ENCODE results near the gene CNBD2. TPM values are rescaled to one million over a fixed set of nuclear protein-coding genes. Genes with fewer than 3 reads are reported as not detected.

Gene CNBD2
- polyA plus RNA-seq (2012; ENCODE audit: insufficient read depth, insufficient read length, low read depth), result 0.31 TPM

- no peak for TF ChIP-seq CTCF (IDR thresholded peaks at IDR 0.05; ENCODE audit: low read depth, low read length)
- no peak for DNase-seq
- no peaks in the 10 kb centered on the region for H3K4me1 ChIP-seq
- H3K9me3 ChIP-seq, result no peaks in the 10 kb centered on the region
- no peaks in the 10 kb centered on the region for H3K36me3 ChIP-seq
- no peak within 1 kb of the TSS for H3K4me3 ChIP-seq (ENCODE audit: low read depth, low read length)
- H3K27me3 ChIP-seq, result no peaks in the 10 kb centered on the region
Observed at GRCh38 chr20:35967979-35968640, at the start of gene CNBD2. CNBD2 (plus strand) TSS chr20:35968590; CDS start chr20:35968763, 173 bp downstream.

- no peaks in the 10 kb centered on the region for H3K4me1 ChIP-seq
- no peak overlapping the region for H3K4me3 ChIP-seq (ENCODE audit: low read depth, low read length)
- H3K36me3 ChIP-seq, result peaks cover 19% of the 10 kb centered on the region
- no peaks in the 10 kb centered on the region for H3K27me3 ChIP-seq
- TF ChIP-seq CTCF (IDR thresholded peaks at IDR 0.05; ENCODE audit: low read depth, low read length), result no peak
- DNase-seq, result no peak
- H3K9me3 ChIP-seq, result no peaks in the 10 kb centered on the region
Observed at GRCh38 chr20:35920523-35920922, 47.9 kb upstream of the CNBD2 start.

GRCh38 chr20:35929301-35929700, 39.1 kb upstream of the CNBD2 start:
- Histone ChIP-seq H3K4me3 (ENCODE audit: low read depth, low read length) (no peak overlapping the region), H3K4me1 (no peaks in the 10 kb centered on the region), H3K36me3 (peaks cover 36% of the 10 kb centered on the region), H3K9me3 (no peaks in the 10 kb centered on the region), H3K27me3 (no peaks in the 10 kb centered on the region)
- no peak for DNase-seq
- TF ChIP-seq CTCF (IDR thresholded peaks at IDR 0.05; ENCODE audit: low read depth, low read length), result no peak

GRCh38 chr20:35934050-35934449, 34.3 kb upstream of the CNBD2 start:
- H3K4me3 ChIP-seq (ENCODE audit: low read depth, low read length), result no peak overlapping the region
- TF ChIP-seq CTCF (IDR thresholded peaks at IDR 0.05; ENCODE audit: low read depth, low read length), result no peak
- H3K9me3 ChIP-seq, result no peaks in the 10 kb centered on the region
- no peaks in the 10 kb centered on the region for H3K4me1 ChIP-seq
- peaks cover 28% of the 10 kb centered on the region for H3K36me3 ChIP-seq
- no peaks in the 10 kb centered on the region for H3K27me3 ChIP-seq
- DNase-seq, result no peak

GRCh38 chr20:35939264-35939663, 29.1 kb upstream of the CNBD2 start:
- no peaks in the 10 kb centered on the region for H3K9me3 ChIP-seq
- peaks cover 23% of the 10 kb centered on the region for H3K36me3 ChIP-seq
- H3K4me3 ChIP-seq (ENCODE audit: low read depth, low read length), result no peak overlapping the region
- no peaks in the 10 kb centered on the region for H3K27me3 ChIP-seq
- DNase-seq, result no peak
- TF ChIP-seq CTCF (IDR thresholded peaks at IDR 0.05; ENCODE audit: low read depth, low read length), result no peak
- no peaks in the 10 kb centered on the region for H3K4me1 ChIP-seq

- Histone ChIP-seq H3K9me3 (no peaks in the 10 kb centered on the region), H3K36me3 (peaks cover 22% of the 10 kb centered on the region), H3K27me3 (no peaks in the 10 kb centered on the region), H3K4me3 (ENCODE audit: low read depth, low read length) (no peak overlapping the region), H3K4me1 (no peaks in the 10 kb centered on the region)
- no peak for TF ChIP-seq CTCF (IDR thresholded peaks at IDR 0.05; ENCODE audit: low read depth, low read length)
- no peak for DNase-seq
Observed at GRCh38 chr20:35941620-35942019, 26.8 kb upstream of the CNBD2 start.
